ENCODE measurements around the gene PPP1R13B.

PPP1R13B gene

GRCh38 chr14:103881268-103882201 is 34.2 kb upstream of the PPP1R13B start:
- no peak for DNase-seq (ENCODE audit: low read depth)

GRCh38 chr14:103880348-103881267 is 33.2 kb upstream of the PPP1R13B start:
- peak; percentile 11 for DNase-seq (ENCODE audit: low read depth)

- no peak for DNase-seq (ENCODE audit: low read depth)
Measured at GRCh38 chr14:103879570-103880347, 32.4 kb upstream of the PPP1R13B start.

- no peak for DNase-seq (ENCODE audit: low read depth)
Measured at GRCh38 chr14:103879118-103879569, 31.8 kb upstream of the PPP1R13B start.

GRCh38 chr14:103878180-103878579 is 30.8 kb upstream of the PPP1R13B start:
- DNase-seq (ENCODE audit: low read depth): no peak

GRCh38 chr14:103875010-103875409 is 27.6 kb upstream of the PPP1R13B start:
- no peak for DNase-seq (ENCODE audit: low read depth)

- no peak for DNase-seq (ENCODE audit: low read depth)
Measured at GRCh38 chr14:103872481-103873113, 25.2 kb upstream of the PPP1R13B start.

- DNase-seq (ENCODE audit: low read depth): peak; percentile 75
Measured at GRCh38 chr14:103871596-103872480, 24.5 kb upstream of the PPP1R13B start.

GRCh38 chr14:103870891-103871595 is 23.7 kb upstream of the PPP1R13B start:
- DNase-seq (ENCODE audit: low read depth): no peak

GRCh38 chr14:103870144-103870876 is 22.9 kb upstream of the PPP1R13B start:
- DNase-seq (ENCODE audit: low read depth): no peak

- DNase-seq (ENCODE audit: low read depth): no peak
Measured at GRCh38 chr14:103869406-103870143, 22.2 kb upstream of the PPP1R13B start.

- no peak for DNase-seq (ENCODE audit: low read depth)
Measured at GRCh38 chr14:103868242-103868897, 21.0 kb upstream of the PPP1R13B start.

- DNase-seq (ENCODE audit: low read depth): no peak
Measured at GRCh38 chr14:103867523-103867953, 20.2 kb upstream of the PPP1R13B start.

- no peak for DNase-seq (ENCODE audit: low read depth)
Measured at GRCh38 chr14:103867020-103867419, 19.6 kb upstream of the PPP1R13B start.

GRCh38 chr14:103863245-103863644 is 15.9 kb upstream of the PPP1R13B start:
- no peak for DNase-seq (ENCODE audit: low read depth)

GRCh38 chr14:103862393-103862782 is 15.0 kb upstream of the PPP1R13B start:
- no peak for DNase-seq (ENCODE audit: low read depth)

Measured in activated T-cell treated with anti-CD3 and anti-CD28 coated beads for 1 hour (primary cell).